ENCODE results near the gene B4GALT3. TPM values are rescaled to one million over a fixed set of nuclear protein-coding genes. Genes with fewer than 3 reads are reported as not detected.

Gene B4GALT3
- total RNA-seq, 1 donor from 2014 or later: 20.3 TPM

- DNase-seq: no peak
- ATAC-seq (ENCODE audit: poor library complexity): peak; percentile 72
These were observed 15.5 kb upstream of the B4GALT3 start for GRCh38 chr1:161192476-161193465.

GRCh38 chr1:161191971-161192370, 14.7 kb upstream of the B4GALT3 start:
- intact Hi-C loops (cut with DNase I): loop anchor here (10.0 kb wide), 1 partner anchor 193 kb away; no protein-coding TSS in a partner anchor
- no peak for ATAC-seq (ENCODE audit: poor library complexity)
- no peak for DNase-seq

More at GRCh38 chr1:161192476-161193465, 15.5 kb upstream of the B4GALT3 start:
- intact Hi-C loops (cut with DNase I): loop anchor here (10.0 kb wide), 1 partner anchor 192 kb away; no protein-coding TSS in a partner anchor

GRCh38 chr1:161190962-161191521, 13.7 kb upstream of the B4GALT3 start:
- DNase-seq (no peak), ATAC-seq (ENCODE audit: poor library complexity) (no peak)
- intact Hi-C loops (cut with DNase I): loop anchor here (10.0 kb wide), 1 partner anchor 194 kb away; no protein-coding TSS in a partner anchor

- ATAC-seq (ENCODE audit: poor library complexity) (no peak), DNase-seq (no peak)
- intact Hi-C loops (cut with DNase I): no loop called here
These were observed 11.7 kb upstream of the B4GALT3 start for GRCh38 chr1:161189036-161189435.

GRCh38 chr1:161188381-161188780, 11.1 kb upstream of the B4GALT3 start:
- no peak for DNase-seq
- ATAC-seq (ENCODE audit: poor library complexity): no peak
- intact Hi-C loops (cut with DNase I): no loop called here

- DNase-seq: no peak
- intact Hi-C loops (cut with DNase I): no loop called here
- ATAC-seq (ENCODE audit: poor library complexity): no peak
These were observed 10.0 kb upstream of the B4GALT3 start for GRCh38 chr1:161187311-161187710.

GRCh38 chr1:161185732-161186311, 8.5 kb upstream of the B4GALT3 start:
- intact Hi-C loops (cut with DNase I): no loop called here
- no peak for DNase-seq
- ATAC-seq (ENCODE audit: poor library complexity): peak; percentile 45

- ATAC-seq (ENCODE audit: poor library complexity): peak; percentile 83
- peak; percentile 79 for DNase-seq
- intact Hi-C loops (cut with DNase I): no loop called here
These were observed 8.0 kb upstream of the B4GALT3 start for GRCh38 chr1:161185282-161185682.

GRCh38 chr1:161182214-161182613, 4.9 kb upstream of the B4GALT3 start:
- no peak for ATAC-seq (ENCODE audit: poor library complexity)
- DNase-seq: no peak
- intact Hi-C loops (cut with DNase I): no loop called here

GRCh38 chr1:161180639-161181038, 3.3 kb upstream of the B4GALT3 start:
- ATAC-seq (ENCODE audit: poor library complexity) (no peak), DNase-seq (no peak)
- intact Hi-C loops (cut with DNase I): no loop called here

GRCh38 chr1:161179698-161180097, 2.4 kb upstream of the B4GALT3 start:
- no peak for DNase-seq
- intact Hi-C loops (cut with DNase I): no loop called here
- no peak for ATAC-seq (ENCODE audit: poor library complexity)

- ATAC-seq (ENCODE audit: poor library complexity) (no peak), DNase-seq (no peak)
- intact Hi-C loops (cut with DNase I): no loop called here
These were observed 583 bp upstream of the B4GALT3 start for GRCh38 chr1:161177936-161178244.

- ATAC-seq (ENCODE audit: poor library complexity) (peak; percentile 1), DNase-seq (no peak)
- intact Hi-C loops (cut with DNase I): no loop called here
These were observed 717 bp downstream of the B4GALT3 start for GRCh38 chr1:161176468-161177111.

GRCh38 chr1:161175771-161176453, 1.4 kb downstream of the B4GALT3 start:
- DNase-seq (no peak), ATAC-seq (ENCODE audit: poor library complexity) (no peak)
- intact Hi-C loops (cut with DNase I): no loop called here

- ATAC-seq (ENCODE audit: poor library complexity): no peak
- intact Hi-C loops (cut with DNase I): no loop called here
- no peak for DNase-seq
These were observed 2.4 kb downstream of the B4GALT3 start for GRCh38 chr1:161174911-161175310.

- DNase-seq (no peak), ATAC-seq (ENCODE audit: poor library complexity) (no peak)
- intact Hi-C loops (cut with DNase I): no loop called here
These were observed 3.6 kb downstream of the B4GALT3 start for GRCh38 chr1:161173711-161174110.

- DNase-seq: no peak
- intact Hi-C loops (cut with DNase I): no loop called here
- ATAC-seq (ENCODE audit: poor library complexity): no peak
These were observed 4.4 kb downstream of the B4GALT3 start for GRCh38 chr1:161172776-161173376.

GRCh38 chr1:161172349-161172748, 5.0 kb downstream of the B4GALT3 start:
- ATAC-seq (ENCODE audit: poor library complexity) (no peak), DNase-seq (no peak)
- intact Hi-C loops (cut with DNase I): no loop called here
